H9 (cell line): ENCODE results near the gene INSL3. TPM values are rescaled to one million over a fixed set of nuclear protein-coding genes. Genes with fewer than 3 reads are reported as not detected.

Experiments used
- DNase-seq: peaks from one replicate; pipeline ENCODE4 v3.0.0-alpha.2; 2017
- H2AFZ ChIP-seq: one replicate; pipeline ENCODE4 v1.6.1; 2013; ENCODE audit warnings: mild to moderate bottlenecking, low read length, control low read depth, moderate library complexity
- H2AK5ac ChIP-seq: 2 replicates; pipeline ENCODE4 v1.6.1; 2013; ENCODE audit warnings: low read length, control low read depth, mixed read lengths; ENCODE audit not compliant: insufficient read length
- H2BK120ac ChIP-seq: one replicate; pipeline ENCODE4 v1.6.1; 2013; ENCODE audit warnings: low read depth, mild to moderate bottlenecking, low read length, control low read depth, inconsistent platforms; ENCODE audit not compliant: poor library complexity, severe bottlenecking
- H2BK12ac ChIP-seq: 2 replicates; pipeline ENCODE4 v1.6.1; 2013; ENCODE audit warnings: low read length, control low read depth, mixed read lengths, low read depth; ENCODE audit not compliant: insufficient read length
- H2BK15ac ChIP-seq: 2 replicates; pipeline ENCODE4 v1.6.1; 2013; ENCODE audit warnings: low read depth, low read length, control low read depth
- H2BK20ac ChIP-seq: one replicate; pipeline ENCODE4 v1.6.1; 2013; ENCODE audit warnings: low read depth, mild to moderate bottlenecking, low read length, control low read depth, inconsistent platforms; ENCODE audit not compliant: poor library complexity, severe bottlenecking
- H2BK5ac ChIP-seq: 2 replicates; pipeline ENCODE4 v1.6.1; 2013; ENCODE audit warnings: low read length, control low read depth, mixed read lengths; ENCODE audit not compliant: insufficient read length
- H3K14ac ChIP-seq: 2 replicates; pipeline ENCODE4 v1.6.1; 2013; ENCODE audit warnings: low read length, control low read depth; ENCODE audit not compliant: insufficient read depth
- H3K18ac ChIP-seq: 2 replicates; pipeline ENCODE4 v1.6.1; 2013; ENCODE audit warnings: low read depth, mild to moderate bottlenecking, mixed read lengths, low read length, control low read depth; ENCODE audit not compliant: insufficient read length
- H3K23ac ChIP-seq: 2 replicates; pipeline ENCODE4 v1.6.1; 2013; ENCODE audit warnings: low read length, control low read depth, mixed read lengths, low read depth; ENCODE audit not compliant: insufficient read length
- H3K23me2 ChIP-seq: 2 replicates; pipeline ENCODE4 v1.6.1; 2013; ENCODE audit warnings: low read depth, mild to moderate bottlenecking, mixed read lengths, low read length, control low read depth; ENCODE audit not compliant: insufficient read length, poor library complexity, severe bottlenecking
- H3K27ac ChIP-seq: 2 replicates; pipeline ENCODE4 v1.5.1; 2013; ENCODE audit warnings: low read length, control low read depth, mixed read lengths, low read depth; ENCODE audit not compliant: insufficient read length
- H3K27me3 ChIP-seq: 2 replicates; pipeline ENCODE4 v1.6.1; 2013; ENCODE audit warnings: low read length, control low read depth, inconsistent platforms; ENCODE audit not compliant: insufficient read depth
- H3K4ac ChIP-seq: 2 replicates; pipeline ENCODE4 v1.6.1; 2013; ENCODE audit warnings: low read depth, mild to moderate bottlenecking, control low read depth, inconsistent platforms, low read length, moderate library complexity
- H3K4me1 ChIP-seq: 2 replicates; pipeline ENCODE4 v1.6.1; 2013; ENCODE audit warnings: low read length, control low read depth, inconsistent platforms; ENCODE audit not compliant: insufficient read depth
- H3K4me2 ChIP-seq: 2 replicates; pipeline ENCODE4 v1.6.1; 2013; ENCODE audit warnings: low read length, control low read depth, mixed read lengths; ENCODE audit not compliant: insufficient read length, insufficient read depth
- H3K56ac ChIP-seq: 2 replicates; pipeline ENCODE4 v1.6.1; 2013; ENCODE audit warnings: low read depth, mild to moderate bottlenecking, mixed read lengths, low read length, control low read depth; ENCODE audit not compliant: insufficient read length
- H3K79me1 ChIP-seq: 2 replicates; pipeline ENCODE4 v1.6.1; 2013; ENCODE audit warnings: low read depth, mild to moderate bottlenecking, moderate library complexity, low read length, control low read depth, inconsistent platforms; ENCODE audit not compliant: insufficient read depth, poor library complexity, severe bottlenecking
- H3K79me2 ChIP-seq: 2 replicates; pipeline ENCODE4 v1.6.1; 2013; ENCODE audit warnings: low read length, control low read depth, inconsistent platforms; ENCODE audit not compliant: insufficient read depth
- H3K9ac ChIP-seq: 2 replicates; pipeline ENCODE4 v1.6.1; 2013; ENCODE audit warnings: low read length, control low read depth, mixed read lengths; ENCODE audit not compliant: insufficient read length; ENCODE audit errors: extremely low read depth
- H3K9me3 ChIP-seq: one replicate; pipeline ENCODE4 v1.6.1; 2013; ENCODE audit warnings: low read depth, low read length, inconsistent platforms; ENCODE audit not compliant: control insufficient read depth
- H3T11ph ChIP-seq: one replicate; pipeline ENCODE4 v1.6.1; 2013; ENCODE audit warnings: mild to moderate bottlenecking, low read length, control low read depth, inconsistent platforms
- H4K20me1 ChIP-seq: one replicate; pipeline ENCODE4 v1.6.1; 2013; ENCODE audit not compliant: control insufficient read depth, insufficient read length, insufficient read depth
- H4K5ac ChIP-seq: 2 replicates; pipeline ENCODE4 v1.6.1; 2013; ENCODE audit warnings: low read depth, mild to moderate bottlenecking, mixed read lengths, low read length, control low read depth; ENCODE audit not compliant: insufficient read length
- H4K8ac ChIP-seq: replicated peaks from 2 replicates; pipeline ENCODE4 v1.6.1; 2013; ENCODE audit warnings: low read length, control low read depth, mixed read lengths, low read depth; ENCODE audit not compliant: insufficient read length
- H4K91ac ChIP-seq: 2 replicates; pipeline ENCODE4 v1.6.1; 2013; ENCODE audit warnings: low read depth, mild to moderate bottlenecking, moderate library complexity, mixed read lengths, low read length, control low read depth; ENCODE audit not compliant: insufficient read length
- H3K27ac Mint-ChIP-seq, 3 experiments: 2 replicates in 2 of 3; 3 replicates in 1 of 3; pipeline ENCODE4 v1.8.0; 2020 to 2021; ENCODE audit warnings: mixed read lengths in 3 of 3, mild to moderate bottlenecking in 1 of 3, moderate library complexity in 1 of 3
- H3K27me3 Mint-ChIP-seq: 2 replicates; pipeline ENCODE4 v1.8.0; 2021; ENCODE audit warnings: low read depth, mild to moderate bottlenecking, moderate library complexity, mixed read lengths
- H3K36me3 Mint-ChIP-seq, 3 experiments: 2 replicates in 2 of 3; 3 replicates in 1 of 3; pipeline ENCODE4 v1.8.0; 2020 to 2021; ENCODE audit warnings: low read depth in 3 of 3, mixed read lengths in 3 of 3; ENCODE audit not compliant: insufficient read depth in 1 of 3
- H3K4me1 Mint-ChIP-seq, 2 experiments: 2 replicates each; pipeline ENCODE4 v1.8.0; 2020; ENCODE audit warnings: mixed read lengths in 2 of 2
- H3K4me3 Mint-ChIP-seq, 2 experiments: 2 replicates in 1 of 2; 3 replicates in 1 of 2; pipeline ENCODE4 v1.8.0; 2020 to 2021; ENCODE audit warnings: mild to moderate bottlenecking in 2 of 2, mixed read lengths in 2 of 2, moderate library complexity in 1 of 2
- H3K9me3 Mint-ChIP-seq, 2 experiments: 2 replicates in 1 of 2; 3 replicates in 1 of 2; pipeline ENCODE4 v1.8.0; 2020; ENCODE audit warnings: mild to moderate bottlenecking in 2 of 2, mixed read lengths in 2 of 2, moderate library complexity in 1 of 2
- CTCF ChIP-seq: fragments of 200-600 bp; sonication (generic); conservative IDR thresholded peaks from 3 replicates; pipeline ENCODE4 v1.8.0; 2021; ENCODE audit warnings: antibody characterized with exemption, mild to moderate bottlenecking
- WGBS: extraction: QIAGEN DNeasy Blood & Tissue Kit; methylation state at CpG from one replicate; pipeline ENCODE4 v1.1.7; 2013; ENCODE audit warnings: missing lambda C conversion rate, low lambda C conversion rate, mixed read lengths; ENCODE audit not compliant: insufficient read length; ENCODE audit errors: extremely low coverage; 5-methylcytosine and 5-hydroxymethylcytosine counted together
- total RNA-seq: library from RNA; stranded (reverse); gene quantifications from 2 replicates; pipeline ENCODE4 v1.2.1, GENCODE V29; 2021

INSL3 gene
- total RNA-seq, 1 experiment from 2014 or later, result 0.63 TPM

GRCh38 chr19:17767559-17767958 lies 53.8 kb downstream of the INSL3 start:
- Histone ChIP-seq H4K8ac (no peak overlapping the region), H3K56ac (no peak overlapping the region), H3K23me2 (no peaks in the 10 kb centered on the region), H3K18ac (no peak overlapping the region), H3K79me1 (no peaks in the 10 kb centered on the region), H3K27me3 (no peaks in the 10 kb centered on the region), H4K5ac (no peak overlapping the region), H4K20me1 (no peaks in the 10 kb centered on the region), H2BK15ac (no peak overlapping the region), H3K79me2 (no peaks in the 10 kb centered on the region), H3K4ac (no peak overlapping the region), H3K9me3 (no peaks in the 10 kb centered on the region), H3K4me1 (no peaks in the 10 kb centered on the region), H4K91ac (no peak overlapping the region), H3K4me2 (no peak overlapping the region), H2BK20ac (no peak overlapping the region), H2BK5ac (no peak overlapping the region), H3K9ac (no peak overlapping the region), H2BK120ac (no peak overlapping the region), H2AFZ (no peak overlapping the region), H2BK12ac (no peak overlapping the region), H3T11ph (no peak overlapping the region), H3K14ac (no peak overlapping the region), H3K27ac (no peak overlapping the region), H3K23ac (no peak overlapping the region), H2AK5ac (no peak overlapping the region)
- Mint-ChIP-seq H3K4me1 (peaks cover 3 to 10% of the 10 kb centered on the region in 2 experiments), H3K27me3 (no peaks in the 10 kb centered on the region), H3K4me3 (no peak overlapping the region), H3K9me3 (no peaks in the 10 kb centered on the region; a peak in 1 of 5 replicates), H3K36me3 (peaks cover 3 to 34% (median 10%) of the 10 kb centered on the region in 3 experiments), H3K27ac (no peak overlapping the region)
- WGBS, result no CpG with 5 or more reads among the region's 1 CpG
- no peak for DNase-seq
- no peak for TF ChIP-seq CTCF
